ENCODE results near the gene CDKN2B-AS1.

CDKN2B-AS1 gene

GRCh38 chr9:22005702-22006606, 11.4 kb downstream of the CDKN2B-AS1 start:
- no peak for DNase-seq (ENCODE audit: low spot score)

GRCh38 chr9:22008384-22008716, 13.8 kb downstream of the CDKN2B-AS1 start:
- DNase-seq (ENCODE audit: low spot score) = no peak

DNA sequence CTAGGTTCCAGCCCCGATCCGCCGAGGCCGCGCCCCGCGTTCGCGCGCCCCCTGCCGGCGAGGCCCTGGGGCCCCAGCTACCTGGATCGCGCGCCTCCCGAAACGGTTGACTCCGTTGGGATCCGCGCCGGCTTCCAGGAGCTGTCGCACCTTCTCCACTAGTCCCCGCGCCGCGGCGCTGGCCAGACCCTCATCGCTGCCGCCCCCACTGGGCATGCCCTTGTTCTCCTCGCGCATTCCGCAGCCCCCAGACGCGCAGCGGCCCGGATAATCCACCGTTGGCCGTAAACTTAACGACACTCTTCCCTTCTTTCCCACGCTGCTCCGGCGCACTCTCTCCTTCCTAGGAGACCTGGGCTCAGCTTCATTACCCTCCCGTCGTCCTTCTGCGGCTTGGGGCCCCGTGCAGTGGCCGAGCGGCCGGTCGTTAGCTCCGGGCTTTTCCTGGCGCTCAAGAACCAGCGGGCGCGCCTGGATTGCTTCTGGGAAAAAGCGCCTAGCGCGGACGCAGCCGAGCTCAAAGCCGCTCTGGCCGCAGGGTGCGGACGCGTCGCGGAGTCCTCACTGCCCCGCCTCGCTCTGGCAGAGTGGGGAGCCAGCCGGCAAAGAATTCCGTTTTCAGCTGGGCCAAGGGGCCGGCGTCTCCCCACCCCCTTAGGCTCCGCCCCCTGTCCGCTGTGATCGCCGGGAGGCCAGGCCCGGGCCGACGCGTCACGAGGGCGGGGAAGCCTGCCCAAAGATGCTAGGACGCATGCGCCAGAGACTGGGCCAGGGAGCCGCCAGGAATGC, 14.3 kb downstream of the CDKN2B-AS1 start, which contains the start of gene CDKN2B:
CDKN2B (minus strand) TSS at position 589 of the 789 bp plus-strand sequence; CDS start at position 237, 352 bp downstream.
- DNase-seq (ENCODE audit: low spot score) = peak; percentile 88

DNA sequence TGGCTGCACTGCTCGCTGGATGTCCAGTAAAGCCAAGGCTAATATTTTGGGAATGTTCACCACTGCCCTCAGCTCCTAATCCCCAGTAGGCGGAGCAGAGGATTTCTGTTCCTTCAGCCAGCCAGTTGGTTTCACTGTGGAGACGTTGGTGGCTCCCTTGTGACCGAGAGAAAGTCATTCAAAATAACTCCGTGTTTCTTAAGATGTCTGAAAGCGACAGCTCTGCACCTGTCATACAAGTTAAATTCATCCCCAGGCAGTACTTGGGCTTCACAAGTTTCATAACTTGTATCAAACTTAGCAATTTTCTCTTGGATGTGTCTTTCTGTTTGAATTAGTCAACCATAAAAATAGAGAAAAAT, 14.9 kb downstream of the CDKN2B-AS1 start:
- DNase-seq (ENCODE audit: low spot score) = no peak

GRCh38 chr9:22010866-22011625, 16.5 kb downstream of the CDKN2B-AS1 start:
- DNase-seq (ENCODE audit: low spot score) = no peak

DNA sequence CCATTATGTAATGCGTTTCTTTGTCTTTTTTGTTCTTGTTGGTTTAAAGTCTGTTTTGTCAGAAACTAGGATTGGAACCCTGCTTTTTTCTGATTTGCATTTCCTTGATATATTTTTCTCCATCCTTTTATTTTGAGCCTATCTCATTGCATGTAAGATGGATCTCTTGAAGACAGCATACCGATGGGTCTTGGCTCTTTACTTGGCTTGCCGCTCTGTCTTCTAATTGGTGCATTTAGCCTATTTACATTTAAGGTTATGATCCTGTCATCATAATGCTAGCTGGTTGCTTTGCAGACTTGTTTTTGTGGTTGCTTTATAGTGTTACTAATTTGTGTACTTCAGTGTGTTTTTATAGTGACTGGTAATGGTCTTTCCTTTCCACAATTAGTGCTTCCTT, 27.8 kb downstream of the CDKN2B-AS1 start:
- no peak for DNase-seq (ENCODE audit: low spot score)

GRCh38 chr9:22026696-22027095, 32.1 kb downstream of the CDKN2B-AS1 start:
- DNase-seq (ENCODE audit: low spot score) = no peak

- DNase-seq (ENCODE audit: low spot score) = no peak
Measured at GRCh38 chr9:22028394-22028793, 33.8 kb downstream of the CDKN2B-AS1 start.

DNA sequence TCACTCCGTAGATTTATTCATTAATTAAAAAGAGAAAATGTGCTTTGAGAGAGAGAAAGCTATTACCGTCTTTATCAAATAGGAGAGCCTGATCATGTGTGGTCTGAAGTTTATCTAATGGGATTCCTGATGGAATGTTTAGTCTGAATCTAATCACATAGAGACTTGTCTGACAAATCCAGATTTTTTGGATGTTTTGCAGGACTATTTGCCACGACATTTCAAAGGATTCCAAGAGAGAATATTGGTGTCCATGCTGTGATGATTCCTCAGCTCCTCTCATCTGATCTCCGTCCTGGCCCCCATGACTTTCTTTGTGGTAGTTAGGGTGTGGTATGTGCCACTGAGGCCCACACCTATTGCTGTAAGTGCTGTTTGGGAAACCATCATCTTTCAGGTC, 34.6 kb downstream of the CDKN2B-AS1 start:
- DNase-seq (ENCODE audit: low spot score) = no peak

- DNase-seq (ENCODE audit: low spot score) = peak; percentile 23
Measured at GRCh38 chr9:22030101-22030598, 35.6 kb downstream of the CDKN2B-AS1 start.

DNA sequence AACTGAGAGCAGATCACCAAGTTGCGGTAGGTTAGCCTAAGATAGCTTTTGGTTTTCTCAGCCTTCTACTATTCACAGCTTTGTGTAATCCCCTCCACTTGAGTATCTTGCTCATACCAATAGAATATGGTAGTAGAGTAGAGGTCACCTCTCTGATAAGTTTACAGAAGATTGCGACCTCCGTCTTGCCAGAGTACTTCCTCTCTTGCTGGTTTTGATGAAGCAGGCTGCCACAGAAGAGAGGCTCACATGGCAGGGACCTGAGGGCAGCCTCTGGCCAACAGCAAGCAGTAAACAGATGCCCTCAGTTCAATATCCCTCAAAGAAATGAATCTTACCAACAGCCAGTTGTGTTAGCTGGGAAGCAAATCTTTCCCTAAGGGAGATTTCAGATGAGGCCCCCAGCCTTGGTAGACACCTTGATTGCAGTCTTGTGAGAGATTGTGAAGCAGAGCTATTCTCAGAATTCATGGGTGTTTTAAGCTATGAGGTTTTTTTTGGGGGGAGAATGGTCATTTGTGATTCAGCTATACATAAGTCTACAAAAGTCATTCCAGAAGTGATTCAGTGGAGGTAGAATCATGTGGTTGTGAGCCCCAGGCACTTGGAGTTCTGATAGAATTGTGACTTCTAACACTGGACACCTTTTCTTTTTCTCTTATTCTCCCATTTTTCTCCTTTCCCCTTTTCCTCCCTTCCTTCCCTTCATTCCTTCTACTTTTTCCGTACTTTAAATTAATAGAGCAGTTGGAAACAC, 37.2 kb downstream of the CDKN2B-AS1 start:
- no peak for DNase-seq (ENCODE audit: low spot score)

DNA sequence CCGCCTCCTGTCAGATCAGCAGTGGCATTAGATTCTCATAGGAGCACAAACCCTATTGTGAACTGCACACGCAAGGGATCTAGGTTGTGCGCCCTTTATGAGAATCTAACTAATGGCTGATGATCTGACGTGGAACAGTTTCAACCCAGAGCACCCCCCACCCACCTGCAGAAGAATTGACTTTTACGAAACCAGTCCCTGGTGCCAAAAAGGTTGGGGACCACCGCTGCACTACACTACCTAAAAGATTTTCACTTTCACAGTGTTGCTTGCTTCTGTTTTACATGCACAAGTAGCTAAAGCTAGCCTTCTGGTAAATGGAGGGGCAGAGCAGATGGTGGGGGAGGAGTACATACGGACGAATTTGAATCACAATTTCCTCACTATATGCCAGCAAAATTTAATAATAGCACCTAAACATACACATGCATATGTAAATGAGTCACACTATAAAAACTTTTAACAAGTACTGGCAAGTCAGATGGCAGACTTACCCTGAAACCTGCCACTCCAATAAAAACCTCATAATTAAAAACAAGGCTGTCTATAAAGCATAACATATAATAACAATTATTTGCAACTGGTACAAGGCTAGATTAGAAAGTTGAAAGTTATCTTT, 38.5 kb downstream of the CDKN2B-AS1 start:
- DNase-seq (ENCODE audit: low spot score) = no peak

DNA sequence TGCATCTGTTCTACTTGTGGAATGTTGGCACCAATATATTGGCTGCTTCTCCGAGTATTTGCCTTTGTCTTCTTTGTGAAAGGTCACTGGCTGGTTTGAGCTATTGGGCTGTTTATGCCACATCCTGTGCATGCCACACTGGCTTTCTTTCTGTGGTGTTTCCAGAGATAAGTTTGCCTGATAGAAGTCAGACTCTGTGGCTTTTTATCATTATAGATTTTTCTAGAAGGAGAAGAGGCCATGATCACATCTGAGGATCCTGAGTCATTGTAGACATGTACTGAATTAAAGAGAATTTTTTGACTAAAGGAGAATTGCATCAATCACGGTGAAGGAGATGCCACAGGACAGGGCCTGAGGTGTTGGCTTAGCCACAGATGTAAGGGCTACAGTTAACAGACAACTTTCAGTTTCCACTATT, 41.0 kb downstream of the CDKN2B-AS1 start:
- DNase-seq (ENCODE audit: low spot score) = no peak

DNA sequence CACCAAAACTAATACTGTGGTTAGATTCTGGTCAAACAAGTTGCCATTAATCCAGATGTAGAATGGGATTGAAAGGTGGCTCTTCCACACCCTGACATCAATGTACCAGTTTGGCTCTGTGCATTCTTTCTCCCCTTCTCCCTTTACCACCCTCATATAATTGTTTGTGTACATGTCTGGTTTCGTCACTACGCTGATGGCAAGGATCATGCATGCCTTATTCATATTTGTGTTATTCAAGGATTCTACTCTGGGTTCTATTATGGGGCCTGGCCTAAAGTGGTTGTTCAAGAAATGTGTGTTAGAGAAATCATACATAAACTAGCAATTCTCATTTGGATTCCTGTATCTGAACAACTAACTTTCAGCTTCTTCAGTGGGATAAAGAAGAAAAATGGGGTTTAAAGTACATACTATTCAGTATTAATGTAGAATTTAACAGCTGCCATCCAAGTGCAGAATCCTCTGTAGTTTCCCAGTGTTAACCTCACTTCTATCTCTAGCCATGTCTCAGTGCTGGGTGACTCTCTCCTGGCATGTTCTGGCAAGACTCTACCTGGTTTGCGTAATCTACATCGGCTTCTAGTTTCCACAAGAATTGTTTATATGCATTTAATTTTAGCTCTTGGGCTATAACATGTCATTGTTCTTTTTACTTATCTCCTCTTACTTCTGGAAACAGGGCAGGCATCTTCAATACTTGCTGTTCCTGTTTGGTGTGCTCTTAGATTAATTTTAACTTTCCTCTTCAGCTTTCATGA, 42.5 kb downstream of the CDKN2B-AS1 start:
- no peak for DNase-seq (ENCODE audit: low spot score)

DNA sequence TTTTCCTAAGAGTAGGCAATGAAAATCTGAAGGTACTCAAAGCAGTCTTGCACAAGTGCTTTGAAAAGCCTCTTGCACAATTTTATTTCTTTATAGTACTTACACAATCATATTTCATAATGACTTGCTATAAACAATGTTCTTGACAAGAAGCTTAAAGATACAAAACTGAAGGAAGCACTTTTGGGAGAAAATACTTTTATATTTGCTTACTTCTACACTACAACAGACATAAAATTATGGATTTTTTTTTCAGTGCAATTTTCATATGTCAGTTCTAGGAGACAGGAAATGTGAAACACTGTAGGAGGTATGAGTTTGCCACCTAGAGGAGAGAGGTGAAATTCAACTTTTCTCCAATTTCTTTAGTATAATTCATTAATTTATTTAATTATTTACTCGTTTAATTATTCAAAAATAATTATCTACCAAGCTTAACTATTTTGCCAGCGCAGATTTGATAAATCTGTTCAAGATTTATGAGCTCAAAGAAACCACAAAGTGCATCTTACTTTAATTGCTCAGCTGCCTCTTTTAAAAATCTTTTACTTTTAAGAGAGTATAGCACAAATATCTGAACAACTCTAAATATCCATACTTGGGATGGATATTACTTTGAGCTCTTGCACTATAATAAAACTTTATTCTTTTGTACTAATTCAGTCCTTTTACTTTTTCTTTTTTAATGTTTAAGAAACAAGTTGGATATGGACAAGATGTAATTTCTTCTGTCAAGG, 43.5 kb downstream of the CDKN2B-AS1 start:
- peak; percentile 12 for DNase-seq (ENCODE audit: low spot score)

GRCh38 chr9:22039258-22039657, 44.7 kb downstream of the CDKN2B-AS1 start:
- DNase-seq (ENCODE audit: low spot score) = no peak

DNA sequence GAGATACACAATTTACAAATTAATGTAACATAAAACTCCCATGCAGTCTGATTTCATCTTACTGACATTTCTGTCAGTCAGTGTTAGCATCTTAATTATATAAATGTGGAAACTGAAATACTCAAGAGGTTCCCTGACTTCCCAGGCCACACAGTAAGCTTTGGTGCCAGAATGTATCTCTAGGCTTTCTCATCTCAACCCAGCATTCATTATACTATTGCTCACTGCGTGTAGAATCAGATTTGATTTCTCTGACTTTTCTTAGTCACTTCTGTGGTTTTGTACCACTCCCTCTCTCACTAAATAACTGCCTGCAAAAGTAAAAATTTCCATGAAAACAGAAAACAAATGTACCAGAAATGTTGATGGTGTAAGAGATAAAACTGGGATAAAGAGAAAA, 46.2 kb downstream of the CDKN2B-AS1 start:
- DNase-seq (ENCODE audit: low spot score) = no peak

DNA sequence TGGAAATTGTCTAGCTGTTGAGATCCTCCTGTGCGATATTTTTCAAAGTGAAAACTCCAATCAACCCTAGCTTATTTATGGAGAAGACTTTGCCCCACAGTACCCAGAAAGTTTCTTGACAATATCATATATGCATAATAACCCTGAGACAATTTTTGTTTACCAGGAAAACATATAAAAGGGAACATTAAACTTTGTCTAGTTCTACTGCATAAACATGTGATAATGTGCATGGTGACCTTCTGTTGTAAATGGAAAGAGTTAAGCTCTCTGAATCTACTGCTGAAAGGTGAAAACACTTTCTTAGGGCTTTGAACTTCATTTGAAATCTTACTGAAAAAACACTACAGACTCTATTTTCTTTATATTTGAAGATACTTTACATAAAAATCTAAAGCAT, 46.8 kb downstream of the CDKN2B-AS1 start:
- DNase-seq (ENCODE audit: low spot score) = no peak

- DNase-seq (ENCODE audit: low spot score) = no peak
Measured at GRCh38 chr9:22041775-22042174, 47.2 kb downstream of the CDKN2B-AS1 start.

DNA sequence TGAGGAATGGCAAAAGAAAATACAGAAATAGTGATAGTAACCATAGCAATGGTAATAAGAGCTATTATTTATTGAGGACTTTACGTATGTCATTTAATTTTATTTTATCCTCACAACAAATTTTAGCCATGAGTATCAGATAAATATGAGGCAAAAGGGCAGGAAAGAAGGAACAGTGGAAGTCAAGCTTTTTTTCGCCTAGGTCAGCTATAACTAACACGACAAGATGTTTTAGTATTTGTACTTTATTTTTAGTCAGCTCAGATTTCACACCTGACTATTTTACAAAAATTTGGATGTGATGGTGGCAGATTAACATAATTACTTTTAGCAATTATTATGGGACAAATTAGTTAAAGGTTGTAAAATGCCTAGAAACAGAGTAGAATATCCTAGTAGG, 49.3 kb downstream of the CDKN2B-AS1 start:
- DNase-seq (ENCODE audit: low spot score) = no peak
